ENCODE results near the gene MOCOS.
"Not testable (repeated sequence)": the region's sequence is repeated elsewhere in the genome, so short reads cannot be mapped to it uniquely, and the experiment has no call there.

Gene MOCOS, protein sequence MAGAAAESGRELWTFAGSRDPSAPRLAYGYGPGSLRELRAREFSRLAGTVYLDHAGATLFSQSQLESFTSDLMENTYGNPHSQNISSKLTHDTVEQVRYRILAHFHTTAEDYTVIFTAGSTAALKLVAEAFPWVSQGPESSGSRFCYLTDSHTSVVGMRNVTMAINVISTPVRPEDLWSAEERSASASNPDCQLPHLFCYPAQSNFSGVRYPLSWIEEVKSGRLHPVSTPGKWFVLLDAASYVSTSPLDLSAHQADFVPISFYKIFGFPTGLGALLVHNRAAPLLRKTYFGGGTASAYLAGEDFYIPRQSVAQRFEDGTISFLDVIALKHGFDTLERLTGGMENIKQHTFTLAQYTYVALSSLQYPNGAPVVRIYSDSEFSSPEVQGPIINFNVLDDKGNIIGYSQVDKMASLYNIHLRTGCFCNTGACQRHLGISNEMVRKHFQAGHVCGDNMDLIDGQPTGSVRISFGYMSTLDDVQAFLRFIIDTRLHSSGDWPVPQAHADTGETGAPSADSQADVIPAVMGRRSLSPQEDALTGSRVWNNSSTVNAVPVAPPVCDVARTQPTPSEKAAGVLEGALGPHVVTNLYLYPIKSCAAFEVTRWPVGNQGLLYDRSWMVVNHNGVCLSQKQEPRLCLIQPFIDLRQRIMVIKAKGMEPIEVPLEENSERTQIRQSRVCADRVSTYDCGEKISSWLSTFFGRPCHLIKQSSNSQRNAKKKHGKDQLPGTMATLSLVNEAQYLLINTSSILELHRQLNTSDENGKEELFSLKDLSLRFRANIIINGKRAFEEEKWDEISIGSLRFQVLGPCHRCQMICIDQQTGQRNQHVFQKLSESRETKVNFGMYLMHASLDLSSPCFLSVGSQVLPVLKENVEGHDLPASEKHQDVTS

DNA sequence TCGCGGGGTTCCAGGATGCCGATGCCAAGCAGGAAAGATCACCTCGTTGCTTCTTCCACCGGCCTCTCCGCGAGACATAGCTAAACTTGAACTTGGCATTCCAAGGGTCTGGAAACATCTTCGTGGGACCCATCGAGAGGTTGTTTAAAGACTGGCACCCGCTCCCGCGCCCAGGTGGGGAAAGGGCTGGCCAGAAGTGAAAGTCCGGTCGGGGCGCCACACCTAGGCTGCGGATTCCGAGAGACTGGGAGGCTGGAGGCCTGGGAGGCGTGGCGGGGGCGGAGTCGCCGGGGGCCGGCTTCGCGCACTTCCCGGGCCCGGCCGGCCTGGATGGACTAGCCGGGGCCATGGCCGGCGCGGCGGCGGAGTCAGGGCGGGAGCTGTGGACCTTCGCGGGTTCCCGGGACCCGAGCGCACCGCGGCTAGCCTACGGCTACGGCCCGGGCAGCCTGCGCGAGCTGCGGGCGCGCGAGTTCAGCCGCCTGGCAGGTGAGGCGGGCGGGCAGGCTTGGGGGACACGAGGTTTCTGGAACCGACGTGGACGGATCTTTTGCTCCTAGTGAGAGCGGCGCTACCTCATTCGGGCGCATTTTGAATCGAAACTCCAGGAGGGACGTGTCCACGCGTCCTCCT is at the start of gene MOCOS:
MOCOS (plus strand) TSS at position 305 of the 633 bp plus-strand sequence; CDS start at position 348, 43 bp downstream.
- DNase-seq, result peak; percentile 21 to 34

DNA sequence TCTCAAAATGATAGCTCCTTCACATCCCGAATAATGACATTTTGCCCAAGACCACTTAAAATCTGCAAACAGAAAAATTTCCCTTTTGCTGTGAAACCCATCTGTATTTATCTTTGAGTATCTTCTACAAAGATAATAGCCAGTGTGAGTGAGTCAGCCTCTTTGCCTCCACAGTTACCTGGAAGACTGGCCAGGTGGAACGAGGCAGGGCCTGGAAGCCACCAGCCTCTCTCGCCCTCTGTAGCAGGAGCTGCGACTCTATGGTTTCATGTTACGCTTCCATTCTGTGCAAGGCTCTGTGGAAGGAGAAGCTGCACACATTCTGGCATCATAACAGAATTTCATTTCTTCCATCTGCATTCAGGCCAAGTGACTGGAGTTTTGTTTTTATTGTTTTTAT is 48.1 kb upstream of the MOCOS start:
- DNase-seq, result no peak

DNA sequence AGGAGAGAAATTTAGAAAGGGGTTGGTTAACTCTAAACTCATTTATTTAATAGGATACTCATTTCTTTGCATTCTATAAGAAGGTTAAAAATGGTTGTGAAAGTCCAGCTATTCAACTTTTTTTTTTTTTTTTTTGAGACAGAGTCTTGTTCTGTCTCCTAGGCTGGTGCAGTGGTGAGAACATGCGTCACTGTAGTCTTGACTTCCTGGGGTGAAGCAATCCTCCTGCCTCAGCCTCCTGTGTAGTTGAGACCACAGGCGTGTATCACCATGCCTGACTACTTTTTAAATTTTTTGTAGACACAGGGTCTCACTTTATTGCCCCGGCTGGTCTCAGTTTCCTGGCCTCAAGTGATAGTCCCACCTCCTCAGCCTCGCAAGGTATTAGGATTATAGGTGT is 45.7 kb upstream of the MOCOS start:
- no peak for DNase-seq

DNA sequence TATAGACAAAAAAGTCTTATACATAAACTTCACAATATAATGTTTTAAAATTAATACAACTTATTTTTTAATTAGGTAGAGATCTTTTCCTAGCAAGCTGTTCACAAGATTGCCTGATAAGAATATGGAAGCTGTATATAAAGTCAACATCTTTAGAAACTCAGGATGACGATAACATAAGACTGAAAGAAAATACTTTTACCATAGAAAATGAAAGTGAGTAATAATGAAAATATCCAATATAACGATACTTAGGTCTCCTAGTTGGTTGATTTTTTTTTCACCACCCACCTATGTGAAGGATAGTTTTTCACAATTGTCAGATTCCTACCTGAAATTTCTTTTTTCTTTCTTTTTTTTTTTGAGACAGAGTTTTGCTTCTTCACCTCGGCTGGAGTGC is 44.5 kb upstream of the MOCOS start:
- no peak for DNase-seq

DNA sequence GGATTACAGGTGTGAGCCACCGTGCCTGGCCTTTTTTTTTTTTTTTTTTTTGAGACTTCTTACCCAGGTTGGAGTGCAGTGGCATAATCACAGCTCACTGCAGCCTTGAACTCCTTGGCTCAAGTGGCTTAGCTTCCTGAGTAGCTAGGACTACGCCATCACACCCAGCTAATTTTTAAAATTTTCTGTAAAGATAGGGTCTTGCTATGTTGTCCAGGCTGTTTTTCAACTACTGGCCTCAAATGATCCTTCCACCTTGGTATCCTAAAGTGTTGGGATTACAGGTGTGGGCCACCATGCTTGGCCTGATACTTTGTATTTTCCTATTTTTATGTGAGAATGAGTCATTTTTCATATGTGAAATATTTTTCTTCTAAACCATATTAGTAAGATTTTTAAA is 43.9 kb upstream of the MOCOS start:
- no peak for DNase-seq

DNA sequence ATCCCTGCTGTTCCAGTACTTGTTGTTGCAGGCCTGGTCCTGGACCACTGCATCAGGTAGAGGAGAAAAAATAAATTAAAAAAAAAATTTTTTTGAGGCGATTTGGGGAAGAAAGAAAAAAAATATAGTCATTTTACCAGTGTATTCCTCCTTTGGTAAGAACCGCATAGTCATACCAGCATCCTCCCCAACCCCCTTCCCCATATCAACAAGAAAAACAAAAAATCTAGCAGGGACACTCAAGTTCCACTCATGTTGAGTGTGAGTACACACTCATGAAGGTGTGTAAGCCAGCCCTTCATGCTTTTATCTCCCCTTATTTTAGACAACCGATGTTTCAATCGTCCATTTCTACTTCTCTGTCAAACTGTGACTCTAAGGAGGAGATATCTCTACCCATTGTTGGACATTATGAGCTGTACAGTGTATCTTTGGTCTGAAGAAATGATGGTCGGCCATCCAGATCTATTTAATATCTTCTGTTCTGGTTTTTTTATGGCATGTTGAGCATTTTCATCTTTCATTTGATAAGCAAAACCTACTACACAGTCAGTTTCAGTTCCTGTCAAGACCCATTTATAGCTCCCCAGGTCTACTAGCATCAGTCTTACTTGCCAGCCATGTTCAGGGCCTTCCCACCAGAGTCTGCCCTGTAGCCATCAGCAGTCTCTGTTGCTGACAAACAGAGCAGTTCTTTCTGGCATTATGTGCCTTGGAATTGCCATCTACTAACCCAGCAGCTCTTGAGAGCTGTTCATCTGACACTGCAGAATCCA is 37.6 kb upstream of the MOCOS start:
- no peak for DNase-seq

DNA sequence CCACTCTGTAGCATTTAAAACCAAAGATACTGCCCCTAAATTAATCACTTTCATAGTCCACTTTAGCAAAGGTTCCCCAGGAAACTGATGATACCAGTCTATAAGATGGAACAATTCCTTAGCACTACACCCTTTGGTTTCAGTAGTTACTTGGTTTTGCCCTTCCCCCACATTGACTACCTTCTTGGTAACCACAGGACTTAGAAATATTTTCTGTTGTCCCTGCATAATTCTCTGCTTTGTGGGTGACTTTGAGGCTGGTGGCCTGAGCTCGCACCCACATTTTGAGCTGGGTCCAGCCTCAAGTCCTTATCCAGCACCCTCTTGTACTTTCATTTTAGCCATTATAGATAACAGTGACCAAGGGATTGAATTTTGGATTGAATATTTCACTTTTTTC is 34.5 kb upstream of the MOCOS start:
- DNase-seq, result no peak

DNA sequence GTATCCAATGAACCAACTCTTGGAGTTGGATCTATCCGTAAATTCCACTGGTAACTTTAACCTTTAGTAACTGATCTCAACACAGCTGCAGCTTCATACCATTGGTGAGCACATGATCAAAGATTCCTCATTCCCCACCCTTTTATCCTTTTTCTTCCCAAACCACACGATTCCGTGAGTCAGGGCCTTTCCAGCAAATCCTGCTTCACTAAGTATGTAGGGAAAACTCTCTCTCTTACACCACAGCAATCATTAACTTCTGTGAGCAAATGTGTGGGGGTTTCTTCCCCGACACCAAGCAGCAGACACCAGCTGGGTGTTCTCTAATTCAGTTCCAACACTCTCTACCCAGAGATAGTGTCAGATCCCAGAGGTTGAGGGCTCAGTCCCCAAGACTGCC is 34.1 kb upstream of the MOCOS start:
- DNase-seq, result no peak

DNA sequence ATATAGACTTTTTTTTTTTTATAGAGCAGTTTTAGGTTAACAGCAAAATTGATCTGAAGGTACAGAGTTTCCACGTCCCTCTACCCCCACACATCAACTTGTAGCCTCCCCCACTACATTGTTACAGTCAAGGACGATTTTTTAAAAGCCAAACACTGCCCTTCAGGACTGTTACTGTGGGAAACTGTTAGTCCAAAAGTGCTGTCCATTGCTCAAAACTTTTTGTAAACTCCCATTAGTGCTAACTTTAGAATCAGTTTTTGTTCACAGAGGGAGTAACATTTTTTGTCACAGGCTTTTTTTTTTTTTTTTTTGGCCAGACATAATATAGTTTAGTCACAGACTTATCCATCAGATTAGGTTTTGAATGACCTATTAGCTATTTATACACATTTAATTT is 33.5 kb upstream of the MOCOS start:
- DNase-seq, result no peak

DNA sequence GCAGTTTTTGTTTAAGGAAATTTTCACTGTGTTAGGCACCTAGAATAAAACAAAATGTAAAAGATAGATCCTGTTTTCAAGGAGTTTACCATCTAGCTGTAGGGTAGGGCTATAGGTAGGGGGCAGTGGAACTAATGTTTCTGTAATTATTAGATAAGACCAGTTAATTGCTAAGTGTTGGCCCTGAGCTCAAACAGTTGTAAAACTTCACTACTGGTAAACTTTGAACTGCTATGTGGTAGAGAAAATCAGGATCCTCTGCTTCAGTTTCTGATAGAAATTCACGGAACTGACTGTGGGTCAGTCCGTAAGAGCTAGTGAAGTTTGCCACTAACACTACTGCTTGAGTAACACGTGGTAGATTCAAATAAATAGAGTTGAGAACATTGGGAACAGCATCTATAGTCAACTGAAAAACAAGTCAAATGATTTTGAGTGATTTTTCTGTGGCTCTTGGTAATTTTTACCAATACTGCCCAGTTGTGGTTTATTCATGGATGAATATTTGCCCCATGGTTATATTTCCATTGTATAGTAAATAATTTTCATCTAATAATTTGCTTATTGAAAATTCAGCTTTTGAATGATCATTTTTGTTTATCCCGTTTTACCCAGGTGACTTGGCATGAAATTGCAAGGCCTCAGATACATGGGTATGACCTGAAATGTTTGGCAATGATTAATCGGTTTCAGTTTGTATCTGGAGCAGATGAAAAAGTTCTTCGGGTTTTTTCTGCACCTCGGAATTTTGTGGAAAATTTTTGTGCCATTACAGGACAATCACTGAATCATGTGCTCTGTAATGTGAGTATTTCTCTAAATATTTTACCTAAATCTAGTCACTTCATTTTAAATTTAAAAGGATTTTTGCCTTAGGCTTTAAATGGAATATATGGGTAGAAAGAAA is 31.2 kb upstream of the MOCOS start:
- DNase-seq, result no peak

DNA sequence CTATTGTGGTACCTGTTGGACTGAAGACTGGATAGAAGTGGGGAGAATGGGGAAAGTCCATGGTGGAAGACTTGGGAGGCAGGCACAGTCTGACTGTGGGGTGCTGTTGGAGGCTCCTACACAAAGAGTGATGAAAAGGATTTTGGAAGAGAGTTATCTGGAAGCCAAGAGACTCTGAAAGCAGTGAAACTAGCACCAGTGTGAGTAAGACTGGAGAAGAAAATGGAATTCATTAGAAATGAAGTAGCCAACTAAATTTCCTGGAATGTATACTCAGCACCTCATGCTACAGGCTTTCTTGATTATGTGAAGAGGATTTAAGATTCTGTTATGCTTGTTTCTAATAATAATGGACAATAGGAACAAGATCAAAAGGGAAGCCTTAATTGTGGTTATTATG is 29.9 kb upstream of the MOCOS start:
- no peak for DNase-seq

DNA sequence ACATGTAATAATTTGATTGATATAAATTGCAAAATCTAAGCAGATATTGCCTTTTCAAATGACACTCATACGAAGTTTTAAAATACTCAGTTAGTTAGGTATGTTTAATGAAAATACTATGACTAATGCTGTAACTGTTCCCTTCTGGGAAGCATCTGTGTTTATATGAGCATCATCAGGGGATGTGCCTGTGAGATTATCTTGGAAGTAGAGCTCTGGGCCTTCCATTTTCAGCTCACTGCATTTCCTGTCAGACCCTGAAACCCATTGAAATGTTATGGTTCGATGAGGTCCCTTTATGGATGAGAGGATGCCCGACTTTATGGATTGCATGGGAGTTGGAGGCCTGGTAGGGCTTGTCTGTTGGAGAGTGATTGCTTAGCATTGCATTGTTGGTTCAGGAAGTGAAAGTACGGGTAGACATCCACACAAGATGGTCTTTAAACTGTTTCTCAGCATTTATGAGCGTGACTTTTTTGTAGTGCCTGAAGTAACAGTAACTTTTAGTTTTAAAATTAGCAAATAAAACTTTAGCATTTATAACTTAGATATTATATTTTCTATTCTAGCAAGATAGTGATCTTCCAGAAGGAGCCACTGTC is 28.9 kb upstream of the MOCOS start:
- no peak for DNase-seq

DNA sequence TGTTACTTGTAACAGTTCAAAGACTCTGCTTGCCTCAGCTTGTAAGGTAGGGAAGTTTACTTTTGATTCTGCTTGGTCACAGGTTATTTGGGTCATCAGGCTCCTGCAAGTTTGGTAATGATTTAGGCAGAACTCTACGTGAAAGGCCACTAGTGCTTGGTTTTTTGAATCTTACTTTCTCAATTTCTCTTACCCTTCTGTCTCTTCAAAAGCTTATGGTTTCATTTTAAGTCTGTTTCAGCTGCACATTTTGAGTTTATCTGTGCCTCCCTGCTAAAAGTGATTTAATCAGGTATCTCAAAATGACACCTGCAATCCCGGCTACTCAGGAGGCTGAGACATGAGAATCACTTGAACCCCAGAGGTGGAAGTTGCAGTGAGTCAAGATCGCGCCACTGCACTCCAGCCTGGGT is 26.3 kb upstream of the MOCOS start:
- no peak for DNase-seq

DNA sequence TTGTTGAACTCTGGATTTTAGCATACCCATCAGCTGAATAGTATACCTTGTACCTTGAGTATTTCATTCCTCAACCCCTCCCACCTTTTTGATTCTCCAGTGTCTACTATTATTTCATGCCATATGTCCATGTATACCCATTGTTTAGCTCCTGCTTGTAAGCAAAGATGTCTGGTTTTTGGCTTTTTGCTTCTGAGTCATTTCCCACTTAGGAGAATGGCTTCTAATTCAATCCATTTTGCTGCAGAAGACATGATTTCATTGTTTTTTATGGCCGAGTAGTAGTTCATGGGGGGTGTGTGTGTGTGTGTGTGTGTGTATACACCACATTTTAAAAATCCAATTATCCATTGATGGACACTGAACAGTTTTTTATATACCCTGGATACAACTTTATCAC is 24.3 kb upstream of the MOCOS start:
- no peak for DNase-seq

DNA sequence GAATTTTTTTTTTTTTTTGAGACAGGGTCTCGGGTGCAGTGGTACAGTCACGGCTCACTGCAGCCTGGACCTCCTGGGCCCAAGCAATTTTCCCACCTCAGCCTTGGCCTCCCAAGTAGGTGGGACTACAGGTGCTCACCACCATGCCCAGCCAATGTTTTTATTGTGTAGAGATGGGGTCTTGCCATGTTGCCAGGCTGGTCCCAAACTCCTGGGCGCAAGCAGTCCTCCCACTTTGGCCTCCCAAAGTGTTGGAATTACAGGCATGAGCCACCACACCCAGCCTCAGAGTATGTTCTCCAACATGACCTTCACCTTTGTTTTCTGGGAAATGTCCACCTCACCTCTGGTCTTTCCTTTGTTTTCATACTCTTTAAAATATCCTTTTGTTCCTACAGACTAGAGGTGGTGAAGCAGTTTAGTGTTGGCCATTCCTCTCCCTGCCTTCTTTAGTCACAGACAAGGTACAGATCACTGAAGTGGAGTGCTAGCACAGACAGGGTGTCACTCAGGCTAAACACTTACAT is 19.5 kb upstream of the MOCOS start:
- DNase-seq, result no peak

DNA sequence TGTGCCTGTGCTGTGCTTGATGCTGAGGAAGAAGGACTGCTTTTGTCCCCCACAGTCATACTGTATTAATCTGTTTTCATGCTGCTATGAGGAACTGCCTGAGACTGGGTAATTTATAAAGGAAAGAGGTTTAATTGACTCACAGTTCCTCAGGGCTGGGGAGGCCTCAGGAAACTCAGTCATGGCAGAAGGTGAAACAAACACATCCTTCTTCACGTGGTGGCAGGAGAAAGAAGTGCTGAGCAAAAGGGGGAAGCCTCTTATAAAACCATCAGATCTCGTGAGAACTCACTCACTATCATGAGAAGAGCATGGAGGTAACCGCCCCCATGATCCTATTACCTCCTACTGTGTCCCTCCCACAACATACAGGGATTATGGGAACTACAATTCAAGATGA is 19.0 kb upstream of the MOCOS start:
- not testable (repeated sequence) for DNase-seq

DNA sequence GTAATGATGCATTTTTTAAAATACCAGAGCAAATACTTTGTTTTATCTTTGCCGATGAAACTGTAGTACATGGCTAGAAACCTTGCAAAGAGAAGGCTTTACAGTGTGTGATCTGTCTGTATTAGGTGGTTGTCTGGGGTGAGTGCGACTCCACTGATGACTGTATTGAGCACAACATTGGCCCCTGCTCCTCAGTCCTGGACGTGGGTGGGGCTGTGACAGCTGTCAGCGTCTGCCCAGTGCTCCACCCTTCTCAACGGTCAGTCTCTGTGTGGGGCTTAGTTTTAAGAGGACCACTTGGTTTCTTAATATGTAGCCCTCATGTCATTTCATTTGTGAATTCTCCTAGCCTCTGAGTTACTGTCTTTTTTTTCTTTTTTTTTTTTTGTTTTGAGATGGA is 17.4 kb upstream of the MOCOS start:
- DNase-seq, result no peak

DNA sequence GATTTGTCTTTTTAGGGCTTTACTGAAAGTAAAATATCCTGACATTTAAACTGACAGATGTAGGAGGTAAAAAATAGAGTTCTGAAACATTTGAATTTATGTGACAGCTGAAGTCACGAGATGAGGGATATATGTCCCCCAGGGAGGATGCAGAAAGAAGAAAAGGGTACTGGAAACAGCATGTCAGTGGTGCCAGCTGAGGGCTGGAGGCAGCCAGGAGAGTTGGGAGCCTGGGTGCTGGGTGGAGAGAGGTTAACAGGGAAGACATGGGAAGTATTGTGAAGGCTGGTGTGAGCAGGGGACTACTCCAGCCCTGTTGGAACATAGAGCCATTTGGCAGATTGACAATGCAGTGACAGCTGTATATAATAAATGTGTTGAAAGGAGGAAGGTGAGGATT is 11.8 kb upstream of the MOCOS start:
- DNase-seq, result no peak

DNA sequence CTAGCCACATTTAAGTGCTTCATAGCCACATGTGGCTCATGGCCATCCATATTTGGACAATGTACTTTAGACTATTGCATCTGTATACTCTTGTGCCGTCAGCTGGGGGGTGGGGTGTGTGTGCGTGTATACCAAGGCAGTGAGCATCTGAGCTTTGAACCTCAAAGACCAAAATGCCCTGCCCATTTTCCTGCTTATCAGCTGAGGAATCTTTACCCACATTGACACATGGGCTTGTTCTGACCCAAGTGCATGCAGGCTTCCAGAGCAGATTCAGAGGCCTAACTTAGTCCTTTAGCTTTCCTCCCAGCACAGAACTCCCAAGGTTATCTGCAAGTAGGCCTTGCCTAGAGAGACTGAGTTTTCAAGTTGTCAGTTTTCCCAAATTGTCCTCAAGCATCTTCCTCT is 11.1 kb upstream of the MOCOS start:
- DNase-seq, result no peak

DNA sequence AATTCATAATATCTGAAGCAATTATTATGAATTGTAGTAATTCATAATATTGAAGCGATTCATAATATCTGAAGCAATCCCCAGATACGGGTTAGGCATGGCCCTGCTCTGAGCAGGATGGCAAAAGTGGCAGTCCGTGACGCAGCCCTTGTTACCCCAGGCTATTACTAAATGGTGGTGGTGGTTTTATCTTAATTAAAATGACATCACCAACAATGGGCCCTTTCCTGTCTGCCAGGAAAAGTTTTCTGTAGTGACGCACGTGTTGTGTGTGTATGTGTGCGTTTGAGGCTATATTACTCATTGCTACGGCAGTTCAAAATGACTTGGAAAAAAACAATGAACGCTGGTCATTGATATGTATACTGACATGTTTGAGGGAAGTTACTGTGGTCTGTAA is 10.6 kb upstream of the MOCOS start:
- DNase-seq, result no peak

DNA sequence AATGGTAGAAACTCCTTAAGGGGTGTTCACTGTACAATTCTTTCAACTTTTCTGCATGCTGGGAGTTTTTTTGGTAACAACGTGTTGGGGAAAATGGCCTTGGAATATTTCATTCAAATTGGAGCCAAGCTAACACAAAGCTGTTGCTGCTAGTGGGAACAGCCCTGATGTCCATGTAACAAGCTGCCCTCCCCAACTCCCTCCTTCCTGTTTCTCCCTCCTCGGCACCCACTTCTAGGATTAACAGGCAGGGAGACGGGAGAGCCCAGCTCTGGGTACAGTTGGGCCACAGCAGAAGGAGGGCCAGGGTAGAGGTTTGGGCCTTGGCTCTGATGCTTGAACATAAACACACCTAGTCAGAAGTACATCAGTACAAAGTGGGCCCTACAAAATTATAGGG is 9.4 kb upstream of the MOCOS start:
- no peak for DNase-seq
